HG03575 (cell line): ENCODE data around the gene PCNA.

ENCODE experiments used
- ATAC-seq: cut with Tn5 transposase; IDR thresholded peaks from one replicate; pipeline ENCODE4 v1.9.1; 2021; ENCODE audit not compliant: unreplicated experiment, insufficient number of reproducible peaks, low FRiP score; ENCODE audit errors: extremely low read depth

Gene PCNA

DNA sequence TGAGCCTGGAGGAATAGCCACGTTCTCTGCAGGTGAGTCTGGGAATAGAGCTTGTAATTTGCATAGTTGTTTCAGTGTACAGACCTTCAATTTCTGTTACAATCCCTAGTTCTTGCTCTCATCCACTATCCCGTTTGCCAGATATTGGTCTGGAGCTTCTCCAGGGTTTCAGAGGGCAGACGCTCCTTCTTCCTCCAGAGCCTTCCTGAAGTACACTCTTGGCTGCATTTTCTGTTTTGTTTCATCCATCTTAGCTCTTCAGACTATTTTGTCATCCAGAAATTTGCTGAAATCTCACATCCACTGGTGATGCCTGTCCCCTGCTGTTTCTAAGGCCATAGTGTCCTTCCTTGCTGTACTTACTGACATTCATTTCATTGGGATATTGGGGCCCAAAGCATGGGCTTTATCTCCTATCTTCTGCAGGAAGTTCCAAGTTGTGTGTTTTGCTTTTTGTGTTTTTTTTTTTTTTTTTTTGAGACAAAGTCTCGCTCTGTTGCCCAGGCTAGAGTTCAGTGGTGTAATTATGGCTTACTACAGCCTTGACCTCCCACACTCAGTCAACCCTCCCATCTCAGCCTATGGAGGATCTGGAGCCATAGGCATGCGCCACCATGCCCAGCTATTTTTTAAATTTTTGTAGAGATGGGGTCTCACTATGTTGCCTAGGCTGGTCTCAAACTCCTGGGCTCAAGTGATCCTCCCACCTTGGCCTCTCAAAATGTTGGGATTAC is 25.8 kb upstream of the PCNA start:
- no peak for ATAC-seq

- no peak for ATAC-seq
Measured at GRCh38 chr20:5143851-5144250, 24.1 kb upstream of the PCNA start.

GRCh38 chr20:5141615-5142014 is 21.9 kb upstream of the PCNA start:
- no peak for ATAC-seq

- ATAC-seq = no peak
Measured at GRCh38 chr20:5140195-5140594, 20.4 kb upstream of the PCNA start.

- no peak for ATAC-seq
Measured at GRCh38 chr20:5136096-5136495, 16.3 kb upstream of the PCNA start.

- ATAC-seq = no peak
Measured at GRCh38 chr20:5135363-5136012, 15.7 kb upstream of the PCNA start.

DNA sequence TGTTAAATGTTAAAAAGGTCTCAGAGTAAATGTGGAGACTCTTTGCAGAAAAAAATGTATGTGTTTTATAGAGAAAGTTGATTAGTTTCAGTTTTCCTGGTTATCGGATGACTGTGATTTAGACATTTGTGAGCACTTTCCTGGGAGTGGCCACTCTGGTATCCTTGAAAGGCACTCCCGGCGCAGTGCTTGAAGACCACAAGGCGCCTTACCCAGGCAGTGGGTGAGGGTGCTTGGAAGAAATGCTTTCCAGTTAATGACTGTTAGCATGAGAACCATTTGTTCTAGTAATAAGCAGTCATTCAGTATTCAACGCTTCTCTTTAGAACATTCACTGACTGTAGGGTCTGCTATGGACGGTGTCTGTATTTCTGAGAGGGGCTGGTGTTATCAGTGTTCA is 14.2 kb upstream of the PCNA start:
- no peak for ATAC-seq

DNA sequence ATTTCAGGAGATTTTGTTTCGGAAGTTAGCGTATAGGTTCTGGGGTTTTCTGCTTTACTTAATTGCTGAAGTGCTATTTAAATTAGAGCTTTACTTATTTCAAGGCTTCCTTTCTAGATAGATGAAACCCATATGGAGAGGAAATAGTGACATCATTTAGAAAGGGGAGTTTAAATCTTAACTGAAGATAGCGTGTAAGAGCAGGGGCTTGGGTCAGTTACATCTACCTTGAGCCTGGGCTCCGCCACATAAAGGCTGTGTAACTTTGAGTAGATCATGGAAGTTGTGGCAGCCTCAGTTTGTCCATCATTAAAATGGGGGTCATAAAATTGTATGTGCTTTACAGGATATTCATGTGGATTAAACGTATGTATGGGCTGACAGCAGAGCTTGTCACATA is 11.7 kb upstream of the PCNA start:
- no peak for ATAC-seq

GRCh38 chr20:5128886-5129285 is 9.1 kb upstream of the PCNA start:
- no peak for ATAC-seq

- ATAC-seq = no peak
Measured at GRCh38 chr20:5127859-5128424, 8.2 kb upstream of the PCNA start.

DNA sequence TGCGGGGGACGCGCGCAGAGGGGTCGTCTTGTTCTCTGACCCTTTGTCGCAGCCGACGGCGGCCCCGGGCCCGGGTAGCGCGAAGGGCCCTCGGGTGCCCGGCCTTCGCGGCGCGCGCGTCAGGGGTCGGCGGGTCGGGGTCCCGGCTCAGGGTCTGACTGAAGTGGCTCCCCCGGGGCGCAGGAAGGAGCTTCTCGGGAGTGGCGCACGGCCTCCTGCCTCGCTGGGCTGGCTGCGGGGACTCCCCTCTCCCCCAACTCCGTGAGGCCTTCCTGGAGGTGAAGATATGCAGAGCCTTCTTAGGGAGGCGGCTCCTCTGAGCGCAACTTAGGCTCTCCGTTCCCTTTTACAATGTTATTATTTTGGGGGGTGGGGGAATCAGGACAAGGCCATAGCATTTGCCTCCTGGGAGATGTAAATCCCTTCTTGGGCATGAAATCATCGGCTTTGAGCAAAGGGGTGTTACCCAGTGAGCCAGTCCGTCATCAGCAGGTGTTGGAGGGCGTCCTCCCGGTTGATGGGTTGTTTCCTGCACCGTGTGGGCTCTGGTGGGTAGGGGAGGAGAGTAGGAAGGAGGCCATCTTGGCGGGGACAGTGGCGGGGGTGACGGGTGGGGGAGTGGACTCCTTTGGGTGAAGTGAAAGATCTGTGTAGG is 7.6 kb upstream of the PCNA start:
- no peak for ATAC-seq

GRCh38 chr20:5126512-5127203 is 6.9 kb upstream of the PCNA start, which contains the start of gene CDS2:
CDS2 (plus strand) TSS chr20:5127008; CDS start chr20:5127093, 85 bp downstream.
- peak; percentile 70 for ATAC-seq

GRCh38 chr20:5122873-5123260 is 3.1 kb upstream of the PCNA start:
- ATAC-seq = no peak

- ATAC-seq = no peak
Measured at GRCh38 chr20:5120185-5120476, 373 bp upstream of the PCNA start.

GRCh38 chr20:5119143-5119434 is 669 bp downstream of the PCNA start:
- ATAC-seq = no peak

DNA sequence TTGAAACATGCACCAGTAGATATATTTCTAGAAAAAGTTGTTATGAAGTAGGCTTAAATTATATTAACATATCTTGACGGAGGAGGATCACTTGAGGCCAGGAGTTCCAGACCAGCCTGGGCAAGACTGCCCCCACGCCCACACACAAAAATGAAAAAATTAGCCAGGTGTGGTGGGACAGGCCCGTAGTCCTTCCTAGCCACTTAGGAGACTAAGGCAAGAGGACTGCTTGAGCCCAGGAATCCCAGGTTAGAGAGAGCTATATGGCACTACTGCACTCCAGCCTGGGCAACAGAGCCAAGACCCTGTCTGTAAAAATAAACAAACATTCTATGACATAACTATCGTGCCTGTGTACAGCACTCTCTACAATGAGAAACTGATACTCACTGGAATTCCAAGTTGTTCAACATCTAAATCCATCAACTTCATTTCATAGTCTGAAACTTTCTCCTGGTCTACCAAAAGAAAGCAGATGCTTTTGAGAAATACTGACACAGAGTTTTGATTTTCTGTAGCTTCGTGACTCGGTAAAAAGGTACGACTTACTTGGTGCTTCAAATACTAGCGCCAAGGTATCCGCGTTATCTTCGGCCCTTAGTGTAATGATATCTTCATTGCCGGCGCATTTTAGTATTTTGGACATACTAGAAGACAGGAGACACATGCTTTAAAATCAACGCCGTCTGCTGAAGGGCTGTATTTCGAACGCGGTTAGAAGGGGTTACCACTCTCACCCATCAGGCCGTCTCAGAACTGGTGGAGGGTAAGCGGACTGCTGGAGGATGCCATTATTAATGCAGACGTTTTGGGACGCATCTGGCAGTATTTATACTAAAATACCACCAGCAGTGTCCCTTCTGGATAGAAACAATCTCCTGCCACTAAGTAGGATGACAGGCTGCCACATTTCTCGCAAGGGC is 1.3 kb downstream of the PCNA start:
- ATAC-seq = no peak

GRCh38 chr20:5116875-5117274 is 2.9 kb downstream of the PCNA start:
- no peak for ATAC-seq

DNA sequence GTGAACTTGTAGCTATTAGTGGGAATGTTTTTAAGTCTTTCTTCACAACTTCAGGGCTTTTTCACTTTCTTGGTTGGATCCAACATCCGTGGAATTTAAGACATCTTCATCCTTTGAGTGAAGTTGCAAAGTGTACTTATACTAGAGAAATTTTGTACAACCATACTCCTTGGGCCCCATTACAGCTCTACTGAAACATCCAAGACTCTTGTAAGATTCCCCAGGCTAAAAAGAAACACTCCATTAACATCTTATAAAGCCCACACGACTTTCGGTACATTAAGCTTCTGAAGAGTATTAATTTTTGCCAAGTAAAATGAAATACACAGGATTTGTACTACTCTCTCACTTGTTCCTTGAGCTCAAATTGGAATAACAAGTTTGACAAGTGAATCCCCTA is 5.4 kb downstream of the PCNA start:
- no peak for ATAC-seq

- ATAC-seq = no peak
Measured at GRCh38 chr20:5113615-5113986, 6.2 kb downstream of the PCNA start.
